ENCODE data around the gene ARID4A.
"Not testable (repeated sequence)": the region's sequence is repeated elsewhere in the genome, so short reads cannot be mapped to it uniquely, and the experiment has no call there.

The ARID4A gene

GRCh38 chr14:58341152-58341748, 42.9 kb downstream of the ARID4A start (continued):
- no peak for TF ChIP-seq CSRNP3 (CRISPR knock-in tag; IDR thresholded peaks at IDR 0.05)
- no peak for TF ChIP-seq OSR1 (CRISPR knock-in tag; IDR thresholded peaks at IDR 0.05)
- no peak for TF ChIP-seq ZFP3 (CRISPR knock-in tag; IDR thresholded peaks at IDR 0.05)
- no peak for TF ChIP-seq BACH2 (CRISPR knock-in tag; IDR thresholded peaks at IDR 0.05; ENCODE audit: borderline replicate concordance)
- no peak for TF ChIP-seq RARB (CRISPR knock-in tag; IDR thresholded peaks at IDR 0.05)
- TF ChIP-seq POU6F1 (CRISPR knock-in tag; IDR thresholded peaks at IDR 0.05; ENCODE audit: borderline replicate concordance, low read depth) = no peak
- TF ChIP-seq PATZ1 (CRISPR knock-in tag; IDR thresholded peaks at IDR 0.05; ENCODE audit: borderline replicate concordance) = no peak
- TF ChIP-seq GLIS3 (CRISPR knock-in tag; IDR thresholded peaks at IDR 0.05) = no peak
- no peak for TF ChIP-seq ESRRG (CRISPR knock-in tag; IDR thresholded peaks at IDR 0.05)

- not testable (repeated sequence) for ATAC-seq
Observed at GRCh38 chr14:58343535-58343934, 45.2 kb downstream of the ARID4A start.

- TF ChIP-seq ESRRG (CRISPR knock-in tag; IDR thresholded peaks at IDR 0.05) (no peak), CREB5 (CRISPR knock-in tag; IDR thresholded peaks at IDR 0.05; ENCODE audit: low read depth) (no peak), ZC3H10 (CRISPR knock-in tag; IDR thresholded peaks at IDR 0.05) (no peak), PATZ1 (CRISPR knock-in tag; IDR thresholded peaks at IDR 0.05; ENCODE audit: borderline replicate concordance) (no peak), ISL1 (CRISPR knock-in tag; IDR thresholded peaks at IDR 0.05) (no peak)
- ATAC-seq = no peak
Observed at GRCh38 chr14:58353516-58354299, 55.4 kb downstream of the ARID4A start.

DNA sequence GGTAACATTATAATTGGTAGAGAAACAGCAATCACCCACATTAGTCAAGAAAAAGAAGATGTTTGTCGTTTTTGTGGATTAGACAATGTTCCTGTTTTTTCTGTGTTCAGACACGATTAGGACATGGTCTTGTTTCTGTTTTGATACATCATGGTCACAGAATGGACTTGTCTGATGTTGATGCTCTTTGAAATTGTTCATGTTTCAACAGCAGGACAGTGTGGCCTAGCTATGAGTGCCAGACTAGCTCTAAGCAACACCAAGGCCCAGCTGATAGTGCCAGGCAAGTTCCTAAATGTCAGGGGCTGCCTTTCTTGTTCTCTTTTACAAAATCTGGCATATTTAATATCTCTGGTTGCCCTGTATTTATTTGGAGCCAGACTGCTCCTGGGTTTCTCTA, 56.5 kb downstream of the ARID4A start:
- no peak for TF ChIP-seq CREB5 (CRISPR knock-in tag; IDR thresholded peaks at IDR 0.05; ENCODE audit: low read depth)
- TF ChIP-seq TCF4 (CRISPR knock-in tag; IDR thresholded peaks at IDR 0.05; ENCODE audit: borderline replicate concordance) = no peak
- TF ChIP-seq RARB (CRISPR knock-in tag; IDR thresholded peaks at IDR 0.05) = no peak
- no peak for TF ChIP-seq ZNF565 (CRISPR knock-in tag; conservative IDR thresholded peaks at IDR 0.05; ENCODE audit: low read depth)
- TF ChIP-seq ESRRG (CRISPR knock-in tag; IDR thresholded peaks at IDR 0.05) = no peak
- TF ChIP-seq PATZ1 (CRISPR knock-in tag; IDR thresholded peaks at IDR 0.05; ENCODE audit: borderline replicate concordance) = no peak
- ATAC-seq = no peak
